ENCODE data around the gene KLK10. TPM values are rescaled to one million over a fixed set of nuclear protein-coding genes. Genes with fewer than 3 reads are reported as not detected.

Gene KLK10
- total RNA-seq, 4 donors from 2014 or later = 0.27 to 1.3 TPM; not detected in 2

DNA sequence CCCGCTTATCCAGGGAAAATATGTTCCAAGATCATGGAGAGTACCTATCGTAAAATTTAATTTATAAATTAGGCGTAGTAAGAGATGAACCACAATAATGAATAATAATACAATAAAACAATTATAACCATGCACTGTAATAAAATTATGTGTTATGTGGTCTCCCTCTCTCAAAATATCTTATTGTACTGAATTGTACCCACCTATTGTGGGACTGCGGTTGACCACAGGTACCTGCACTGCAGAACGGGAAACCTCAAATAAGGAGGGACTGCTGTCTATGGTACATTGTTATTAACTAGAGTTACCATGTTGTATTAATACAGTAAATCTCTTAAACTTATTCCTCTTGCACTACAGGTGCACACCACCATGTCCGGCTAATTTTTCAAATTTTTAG, 20.6 kb upstream of the KLK10 start:
- 83 to 84% methylated on average over 5 to 6 of the region's 6 CpGs for WGBS, 2 donors (ENCODE audit: low coverage in 1 of 2)
- no peaks in the 10 kb centered on the region for H3K4me1 ChIP-seq
- no peak overlapping the region for H3K4me3 ChIP-seq
- no peaks in the 10 kb centered on the region for H3K9me3 ChIP-seq
- TF ChIP-seq, protein P1, sequence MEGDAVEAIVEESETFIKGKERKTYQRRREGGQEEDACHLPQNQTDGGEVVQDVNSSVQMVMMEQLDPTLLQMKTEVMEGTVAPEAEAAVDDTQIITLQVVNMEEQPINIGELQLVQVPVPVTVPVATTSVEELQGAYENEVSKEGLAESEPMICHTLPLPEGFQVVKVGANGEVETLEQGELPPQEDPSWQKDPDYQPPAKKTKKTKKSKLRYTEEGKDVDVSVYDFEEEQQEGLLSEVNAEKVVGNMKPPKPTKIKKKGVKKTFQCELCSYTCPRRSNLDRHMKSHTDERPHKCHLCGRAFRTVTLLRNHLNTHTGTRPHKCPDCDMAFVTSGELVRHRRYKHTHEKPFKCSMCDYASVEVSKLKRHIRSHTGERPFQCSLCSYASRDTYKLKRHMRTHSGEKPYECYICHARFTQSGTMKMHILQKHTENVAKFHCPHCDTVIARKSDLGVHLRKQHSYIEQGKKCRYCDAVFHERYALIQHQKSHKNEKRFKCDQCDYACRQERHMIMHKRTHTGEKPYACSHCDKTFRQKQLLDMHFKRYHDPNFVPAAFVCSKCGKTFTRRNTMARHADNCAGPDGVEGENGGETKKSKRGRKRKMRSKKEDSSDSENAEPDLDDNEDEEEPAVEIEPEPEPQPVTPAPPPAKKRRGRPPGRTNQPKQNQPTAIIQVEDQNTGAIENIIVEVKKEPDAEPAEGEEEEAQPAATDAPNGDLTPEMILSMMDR (IDR thresholded peaks at IDR 0.05) = no peak
- TF ChIP-seq POLR2A (IDR thresholded peaks at IDR 0.05) (no peak), EP300 (IDR thresholded peaks at IDR 0.05; ENCODE audit: low read depth) (no peak), POLR2AphosphoS5 (IDR thresholded peaks at IDR 0.05) (no peak)
- H3K36me3 ChIP-seq = no peaks in the 10 kb centered on the region
- DNase-seq = no peak
- no peaks in the 10 kb centered on the region for H3K27me3 ChIP-seq
- in situ Hi-C loops (cut with MboI; ENCODE audit: low pct_ligation_motif_present in 1 of 4, low pct_unique_long_range_greater_than_20kb in 1 of 4, low sequenced_read_pairs in 3 of 4) = no loop called here
- intact Hi-C loops (cut with DNase I; ENCODE audit: low total_unique reads) = no loop called here
- H3K27ac ChIP-seq = no peak overlapping the region

DNA sequence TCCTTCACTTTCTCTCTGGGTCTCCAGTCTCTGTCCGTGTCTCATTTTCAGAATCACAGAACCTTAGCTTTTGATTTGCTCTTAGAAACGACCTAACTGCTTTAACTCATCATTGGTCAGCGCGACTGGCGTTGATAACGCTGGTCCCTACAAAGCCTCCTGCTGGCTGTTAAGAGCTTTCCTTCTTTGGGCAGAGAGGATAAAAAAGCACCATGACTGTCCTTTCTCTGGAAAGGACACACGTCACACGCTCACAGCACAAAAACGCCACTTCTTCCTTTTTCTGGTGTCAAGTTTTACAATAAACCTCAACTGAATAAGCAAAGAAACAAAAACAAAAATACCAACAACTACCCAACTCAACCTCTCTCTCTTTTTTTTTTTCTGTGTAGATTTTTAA, 17.0 kb upstream of the KLK10 start:
- Histone ChIP-seq H3K4me1 (no peaks in the 10 kb centered on the region), H3K27ac (no peak overlapping the region), H3K9me3 (no peaks in the 10 kb centered on the region), H3K36me3 (no peaks in the 10 kb centered on the region), H3K27me3 (no peaks in the 10 kb centered on the region), H3K4me3 (no peak overlapping the region)
- DNase-seq = no peak
- TF ChIP-seq, protein P1 (IDR thresholded peaks at IDR 0.05) = no peak
- TF ChIP-seq POLR2A (IDR thresholded peaks at IDR 0.05) (no peak), EP300 (IDR thresholded peaks at IDR 0.05; ENCODE audit: low read depth) (no peak), POLR2AphosphoS5 (IDR thresholded peaks at IDR 0.05) (no peak)
- WGBS, 2 donors (ENCODE audit: low coverage in 1 of 2) = 43 to 50% methylated on average over 9 of the region's 9 CpGs
- in situ Hi-C loops (cut with MboI; ENCODE audit: low pct_ligation_motif_present in 1 of 4, low pct_unique_long_range_greater_than_20kb in 1 of 4, low sequenced_read_pairs in 3 of 4) (no loop called here), intact Hi-C loops (cut with DNase I; ENCODE audit: low total_unique reads) (no loop called here)

DNA sequence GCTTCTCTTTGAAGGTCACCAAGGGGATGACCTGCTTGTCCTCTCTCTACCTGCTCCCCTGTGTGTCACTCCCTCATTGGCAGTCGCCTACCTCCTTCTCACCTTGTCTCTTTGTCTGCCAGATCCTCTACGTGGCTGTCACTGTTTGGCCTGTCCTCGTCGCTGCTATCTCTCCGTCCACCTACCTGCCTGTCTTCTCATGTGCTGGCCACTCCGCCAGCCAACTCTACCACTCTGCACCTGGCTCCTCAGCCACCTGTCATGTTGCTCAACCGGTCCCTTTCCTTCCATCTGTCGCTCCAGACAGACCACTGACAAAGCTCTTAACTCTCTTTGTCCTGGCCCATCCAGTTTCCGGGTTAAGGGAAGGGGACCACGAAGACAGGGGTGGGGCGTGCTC, 15.2 kb upstream of the KLK10 start, which contains the start of gene KLK12:
Gene KLK12, minus strand, starts transcription at position 299 of the 400 bp plus-strand sequence. CDS start 381 bp downstream, outside the sequence.
- Histone ChIP-seq H3K36me3 (no peaks in the 10 kb centered on the region), H3K27me3 (no peaks in the 10 kb centered on the region), H3K9me3 (no peaks in the 10 kb centered on the region), H3K4me1 (no peaks in the 10 kb centered on the region), H3K27ac (no peak within 1 kb of the TSS), H3K4me3 (no peak within 1 kb of the TSS)
- intact Hi-C loops (cut with DNase I; ENCODE audit: low total_unique reads) (loop anchor here (1.0 kb wide), 1 partner anchor 38 kb away; no protein-coding TSS in a partner anchor), in situ Hi-C loops (cut with MboI; ENCODE audit: low pct_ligation_motif_present in 1 of 4, low pct_unique_long_range_greater_than_20kb in 1 of 4, low sequenced_read_pairs in 3 of 4) (no loop called here)
- no peak for DNase-seq
- TF ChIP-seq, protein P1 (IDR thresholded peaks at IDR 0.05) = no peak
- TF ChIP-seq POLR2A (IDR thresholded peaks at IDR 0.05) (no peak), POLR2AphosphoS5 (IDR thresholded peaks at IDR 0.05) (no peak), EP300 (IDR thresholded peaks at IDR 0.05; ENCODE audit: low read depth) (no peak)
- WGBS, 2 donors (ENCODE audit: low coverage in 1 of 2) = 24 to 34% methylated on average over 4 to 11 of the region's 11 CpGs

DNA sequence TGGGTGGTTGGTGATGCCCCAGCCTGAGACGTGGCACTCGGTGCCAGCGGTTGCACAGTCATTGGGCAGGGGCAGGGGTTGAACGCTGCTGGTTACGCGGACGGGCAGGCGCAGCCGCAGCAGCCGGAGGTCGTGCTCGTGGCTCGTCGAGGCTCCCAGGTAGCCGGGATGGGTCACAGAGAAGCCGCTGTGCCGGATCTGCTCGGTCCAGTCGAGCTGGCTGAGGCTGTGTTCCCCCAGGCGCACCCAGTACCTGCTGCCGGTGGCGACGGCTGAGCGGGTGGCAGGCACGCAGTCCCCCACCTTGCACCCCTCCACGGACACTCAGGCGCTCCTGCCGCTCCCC, 12.3 kb upstream of the KLK10 start:
- no peak overlapping the region for H3K4me3 ChIP-seq
- in situ Hi-C loops (cut with MboI; ENCODE audit: low pct_ligation_motif_present in 1 of 4, low pct_unique_long_range_greater_than_20kb in 1 of 4, low sequenced_read_pairs in 3 of 4) = no loop called here
- H3K27ac ChIP-seq = no peak overlapping the region
- no peak for DNase-seq
- intact Hi-C loops (cut with DNase I; ENCODE audit: low total_unique reads) = no loop called here
- WGBS, 2 donors (ENCODE audit: low coverage in 1 of 2) = 94 to 100% methylated on average over 4 to 18 of the region's 28 CpGs
- H3K27me3 ChIP-seq = peaks cover 20% of the 10 kb centered on the region
- no peaks in the 10 kb centered on the region for H3K36me3 ChIP-seq
- no peaks in the 10 kb centered on the region for H3K4me1 ChIP-seq
- no peaks in the 10 kb centered on the region for H3K9me3 ChIP-seq
- TF ChIP-seq, protein P1 (IDR thresholded peaks at IDR 0.05) = no peak
- TF ChIP-seq POLR2AphosphoS5 (IDR thresholded peaks at IDR 0.05) (no peak), EP300 (IDR thresholded peaks at IDR 0.05; ENCODE audit: low read depth) (no peak), POLR2A (IDR thresholded peaks at IDR 0.05) (no peak)
